ENCODE measurements around the gene BCL11B. TPM values are rescaled to one million over a fixed set of nuclear protein-coding genes. Genes with fewer than 3 reads are reported as not detected.

BCL11B gene
- total RNA-seq, 1 donor from 2014 or later, result 1.0 TPM

GRCh38 chr14:99192830-99193229 lies 79.2 kb downstream of the BCL11B start:
- DNase-seq (ENCODE audit: low spot score), result no peak
- no peaks in the 10 kb centered on the region for H3K27me3 Mint-ChIP-seq (ENCODE audit: unreplicated experiment)
- no peaks in the 10 kb centered on the region for H3K36me3 Mint-ChIP-seq (ENCODE audit: low read depth, unreplicated experiment)
- TF ChIP-seq CTCF (IDR thresholded peaks at IDR 0.05; ENCODE audit: unreplicated experiment), result no peak
- H3K27ac Mint-ChIP-seq (ENCODE audit: unreplicated experiment), result no peak overlapping the region
- H3K9me3 Mint-ChIP-seq (ENCODE audit: unreplicated experiment), result no peaks in the 10 kb centered on the region
- H3K4me1 Mint-ChIP-seq (ENCODE audit: unreplicated experiment), result peaks cover 25% of the 10 kb centered on the region
- no peak overlapping the region for H3K4me3 Mint-ChIP-seq (ENCODE audit: unreplicated experiment)

GRCh38 chr14:99192028-99192621 lies 79.9 kb downstream of the BCL11B start:
- DNase-seq (ENCODE audit: low spot score), result no peak
- H3K4me3 Mint-ChIP-seq (ENCODE audit: unreplicated experiment), result no peak overlapping the region
- H3K36me3 Mint-ChIP-seq (ENCODE audit: low read depth, unreplicated experiment), result no peaks in the 10 kb centered on the region
- H3K4me1 Mint-ChIP-seq (ENCODE audit: unreplicated experiment), result peaks cover 28% of the 10 kb centered on the region
- no peak overlapping the region for H3K27ac Mint-ChIP-seq (ENCODE audit: unreplicated experiment)
- H3K9me3 Mint-ChIP-seq (ENCODE audit: unreplicated experiment), result no peaks in the 10 kb centered on the region
- TF ChIP-seq CTCF (IDR thresholded peaks at IDR 0.05; ENCODE audit: unreplicated experiment), result no peak
- H3K27me3 Mint-ChIP-seq (ENCODE audit: unreplicated experiment), result no peaks in the 10 kb centered on the region

GRCh38 chr14:99191395-99192027 lies 80.5 kb downstream of the BCL11B start:
- Mint-ChIP-seq H3K36me3 (ENCODE audit: low read depth, unreplicated experiment) (no peaks in the 10 kb centered on the region), H3K4me3 (ENCODE audit: unreplicated experiment) (no peak overlapping the region), H3K27ac (ENCODE audit: unreplicated experiment) (no peak overlapping the region), H3K9me3 (ENCODE audit: unreplicated experiment) (no peaks in the 10 kb centered on the region), H3K4me1 (ENCODE audit: unreplicated experiment) (peaks cover 28% of the 10 kb centered on the region), H3K27me3 (ENCODE audit: unreplicated experiment) (no peaks in the 10 kb centered on the region)
- DNase-seq (ENCODE audit: low spot score), result no peak
- no peak for TF ChIP-seq CTCF (IDR thresholded peaks at IDR 0.05; ENCODE audit: unreplicated experiment)

- no peak for DNase-seq (ENCODE audit: low spot score)
- H3K36me3 Mint-ChIP-seq (ENCODE audit: low read depth, unreplicated experiment), result no peaks in the 10 kb centered on the region
- no peak overlapping the region for H3K27ac Mint-ChIP-seq (ENCODE audit: unreplicated experiment)
- H3K4me3 Mint-ChIP-seq (ENCODE audit: unreplicated experiment), result no peak overlapping the region
- no peaks in the 10 kb centered on the region for H3K9me3 Mint-ChIP-seq (ENCODE audit: unreplicated experiment)
- H3K27me3 Mint-ChIP-seq (ENCODE audit: unreplicated experiment), result peaks cover 2% of the 10 kb centered on the region
- peaks cover 28% of the 10 kb centered on the region for H3K4me1 Mint-ChIP-seq (ENCODE audit: unreplicated experiment)
- no peak for TF ChIP-seq CTCF (IDR thresholded peaks at IDR 0.05; ENCODE audit: unreplicated experiment)
These were observed 81.2 kb downstream of the BCL11B start for GRCh38 chr14:99190696-99191394.

Measured in endothelial cell (in vitro differentiated cells).